HEK293 (cell line): ENCODE results near the gene ARPC1A.
"Not testable (repeated sequence)": the region's sequence is repeated elsewhere in the genome, so short reads cannot be mapped to it uniquely, and the experiment has no call there.

Experiments
- CTCF ChIA-PET: fragments of 350-600 bp; formaldehyde crosslinking; extraction: SDS; loops from one replicate; lab custom pipeline; 2021; ENCODE audit warnings: antibody characterized with exemption; lab: Yijun Ruan, JAX
- POLR2A ChIA-PET: fragments of 300-600 bp; formaldehyde crosslinking; extraction: SDS; loops from one replicate; lab custom pipeline; 2020; ENCODE audit warnings: antibody characterized with exemption, inconsistent platforms; lab: Yijun Ruan, JAX
- H3K27ac ChIP-seq: fragments of 200-500 bp; sonication (Bioruptor generic); 2 replicates; pipeline ENCODE4 v1.5.1; 2014; ENCODE audit warnings: low read depth, low read length, control low read depth, inconsistent platforms; ENCODE audit errors: extremely low read depth
- H3K36me3 ChIP-seq, 2 experiments: fragments of 200-500 bp in 1 of 2; sonication (Bioruptor generic) in 1 of 2; 1 replicate in 1 of 2; 2 replicates in 1 of 2; pipeline ENCODE4 v1.5.1; 2014 to 2017; ENCODE audit warnings: inconsistent platforms in 2 of 2, low read length in 2 of 2; ENCODE audit not compliant: control insufficient read depth in 2 of 2, insufficient read depth in 1 of 2
- H3K4me1 ChIP-seq: fragments of 200-500 bp; sonication (Bioruptor generic); 2 replicates; pipeline ENCODE4 v1.5.1; 2014; ENCODE audit warnings: mild to moderate bottlenecking, low read length, inconsistent platforms; ENCODE audit not compliant: control insufficient read depth, insufficient read depth
- H3K4me3 ChIP-seq: 2 replicates; pipeline ENCODE4 v1.5.1; 2011; ENCODE audit warnings: low read depth, mild to moderate bottlenecking, control low read depth, low read length, moderate library complexity
- H3K9me3 ChIP-seq: fragments of 200-500 bp; sonication (Bioruptor generic); 2 replicates; pipeline ENCODE4 v1.5.1; 2014; ENCODE audit warnings: low read depth, low read length, inconsistent platforms; ENCODE audit not compliant: control insufficient read depth, insufficient read depth
- GLI4 ChIP-seq: fragments of 450-650 bp; formaldehyde crosslinking; IDR thresholded peaks from 2 replicates; pipeline ENCODE4 v1.5.1; 2016; ENCODE audit warnings: missing biosample characterization, missing genetic modification characterization
- KLF8 ChIP-seq: fragments of 450-650 bp; formaldehyde crosslinking; IDR thresholded peaks from 2 replicates; pipeline ENCODE4 v1.5.1; 2016; ENCODE audit warnings: missing biosample characterization, missing genetic modification characterization
- ZBTB8A ChIP-seq: fragments of 450-650 bp; formaldehyde crosslinking; IDR thresholded peaks from 2 replicates; pipeline ENCODE4 v1.5.1; 2016; ENCODE audit warnings: missing biosample characterization, missing genetic modification characterization
- ZNF121 ChIP-seq: fragments of 450-650 bp; formaldehyde crosslinking; IDR thresholded peaks from 2 replicates; pipeline ENCODE4 v1.5.1; 2016; ENCODE audit warnings: missing biosample characterization, missing genetic modification characterization
- ZNF133 ChIP-seq: fragments of 450-650 bp; formaldehyde crosslinking; IDR thresholded peaks from 2 replicates; pipeline ENCODE4 v1.5.1; 2016; ENCODE audit warnings: missing biosample characterization, missing genetic modification characterization
- ZNF155 ChIP-seq: fragments of 450-650 bp; formaldehyde crosslinking; IDR thresholded peaks from 2 replicates; pipeline ENCODE4 v1.5.1; 2016; ENCODE audit warnings: missing biosample characterization, missing genetic modification characterization
- ZNF426 ChIP-seq: fragments of 450-650 bp; formaldehyde crosslinking; IDR thresholded peaks from 2 replicates; pipeline ENCODE4 v1.5.1; 2017; ENCODE audit warnings: missing biosample characterization, missing genetic modification characterization, mild to moderate bottlenecking, inconsistent platforms, moderate library complexity
- ZNF544 ChIP-seq: fragments of 450-650 bp; formaldehyde crosslinking; IDR thresholded peaks from 2 replicates; pipeline ENCODE4 v1.5.0; 2017; ENCODE audit warnings: missing biosample characterization, missing genetic modification characterization
- ZNF707 ChIP-seq: fragments of 450-650 bp; formaldehyde crosslinking; IDR thresholded peaks from 2 replicates; pipeline ENCODE4 v1.5.1; 2016; ENCODE audit warnings: missing biosample characterization, missing genetic modification characterization
- ZNF776 ChIP-seq: fragments of 450-650 bp; formaldehyde crosslinking; IDR thresholded peaks from 2 replicates; pipeline ENCODE4 v1.5.0; 2017; ENCODE audit warnings: missing biosample characterization, missing genetic modification characterization, borderline replicate concordance
- TF ChIP-seq, protein P1 (sequence below): sonication (generic); formaldehyde crosslinking; IDR thresholded peaks from 2 replicates; pipeline ENCODE4 v1.8.1; 2022; ENCODE audit warnings: mild to moderate bottlenecking, moderate library complexity, missing genetic modification reagents
- TF ChIP-seq, protein P2 (sequence below): fragments of 450-650 bp; formaldehyde crosslinking; IDR thresholded peaks from 2 replicates; pipeline ENCODE4 v1.5.1; 2017; ENCODE audit warnings: missing biosample characterization, missing genetic modification characterization
- TF ChIP-seq, protein P3 (sequence below): fragments of 450-650 bp; formaldehyde crosslinking; IDR thresholded peaks from 2 replicates; pipeline ENCODE4 v1.5.1; 2016; ENCODE audit warnings: missing biosample characterization, missing genetic modification characterization

Gene ARPC1A

DNA sequence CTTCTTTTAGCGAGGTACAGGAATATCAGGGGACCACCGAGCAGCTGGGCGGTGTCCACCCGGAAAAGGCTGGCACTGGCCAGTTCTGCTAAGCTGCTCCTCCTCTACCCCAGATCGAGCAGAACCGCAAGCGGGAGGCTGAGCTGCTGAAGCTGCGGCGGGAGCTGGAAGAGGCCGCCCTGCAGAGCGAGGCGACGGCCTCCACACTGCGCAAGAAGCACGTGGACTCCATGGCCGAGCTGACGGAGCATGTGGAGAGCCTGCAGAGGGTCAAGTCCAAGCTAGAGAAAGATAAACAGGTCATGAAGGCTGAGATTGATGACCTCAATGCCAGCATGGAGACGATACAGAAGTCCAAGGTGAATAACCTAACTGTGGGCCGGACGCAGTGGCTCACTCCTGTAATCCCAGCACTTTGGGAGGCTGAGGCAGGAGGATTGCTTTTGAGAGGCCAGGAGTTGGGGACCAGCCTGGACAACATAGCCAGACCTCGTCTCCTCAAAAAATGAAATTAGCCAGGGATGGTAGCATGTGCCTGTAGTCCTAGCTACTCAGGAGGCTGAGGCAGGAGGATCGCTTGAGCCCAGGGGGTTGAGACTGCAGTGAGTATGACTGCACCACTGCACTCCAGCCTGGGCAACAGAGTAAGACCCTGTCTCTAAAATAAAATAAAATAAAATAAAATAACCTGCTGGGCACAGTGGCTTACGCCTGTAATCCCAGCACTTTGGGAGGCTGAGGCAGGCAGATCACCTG, 37.7 kb upstream of the ARPC1A start:
- ChIA-PET POLR2A (no interaction called here), CTCF (no interaction called here)
- Histone ChIP-seq H3K4me3 (no peak overlapping the region), H3K4me1 (no peaks in the 10 kb centered on the region)
- TF ChIP-seq ZNF707 (tag by site-specific recombination) (no peak), ZNF121 (tag by site-specific recombination) (peak; percentile 56; the same call in 1 of the 2 replicates)
- TF ChIP-seq, all 188 proteins: peak for 1
- Histone ChIP-seq H3K36me3 (no peaks in the 10 kb centered on the region), H3K27ac (no peak overlapping the region), H3K9me3 (no peaks in the 10 kb centered on the region)

DNA sequence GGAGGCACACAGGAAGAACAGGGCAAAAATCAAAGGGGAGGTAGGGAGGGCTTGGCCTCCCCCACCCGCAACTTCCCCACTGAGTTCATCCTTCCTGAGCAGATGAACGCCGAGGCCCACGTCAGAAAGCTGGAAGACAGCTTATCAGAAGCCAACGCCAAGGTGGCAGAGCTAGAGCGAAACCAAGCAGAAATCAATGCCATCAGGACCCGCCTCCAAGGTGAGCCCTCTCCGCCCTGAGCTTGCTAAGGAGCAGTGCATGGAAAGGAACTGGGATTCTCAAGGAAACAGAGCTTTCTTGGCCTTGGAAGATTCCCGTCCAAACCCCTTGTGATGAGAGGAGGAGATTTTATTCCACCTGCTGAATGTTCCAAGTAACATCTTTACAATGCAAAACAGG, 36.5 kb upstream of the ARPC1A start:
- POLR2A ChIA-PET: no interaction called here
- Histone ChIP-seq H3K4me3 (no peak overlapping the region), H3K9me3 (no peaks in the 10 kb centered on the region), H3K4me1 (no peaks in the 10 kb centered on the region), H3K36me3 (no peaks in the 10 kb centered on the region), H3K27ac (no peak overlapping the region)
- no peak for TF ChIP-seq ZNF155 (tag by site-specific recombination)
- TF ChIP-seq, protein P1, sequence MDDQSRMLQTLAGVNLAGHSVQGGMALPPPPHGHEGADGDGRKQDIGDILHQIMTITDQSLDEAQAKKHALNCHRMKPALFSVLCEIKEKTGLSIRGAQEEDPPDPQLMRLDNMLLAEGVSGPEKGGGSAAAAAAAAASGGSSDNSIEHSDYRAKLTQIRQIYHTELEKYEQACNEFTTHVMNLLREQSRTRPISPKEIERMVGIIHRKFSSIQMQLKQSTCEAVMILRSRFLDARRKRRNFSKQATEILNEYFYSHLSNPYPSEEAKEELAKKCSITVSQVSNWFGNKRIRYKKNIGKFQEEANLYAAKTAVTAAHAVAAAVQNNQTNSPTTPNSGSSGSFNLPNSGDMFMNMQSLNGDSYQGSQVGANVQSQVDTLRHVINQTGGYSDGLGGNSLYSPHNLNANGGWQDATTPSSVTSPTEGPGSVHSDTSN (CRISPR knock-in tag): no peak
- TF ChIP-seq ZBTB8A: no peak
- no peak for TF ChIP-seq ZNF544 (tag by site-specific recombination)
- no peak for TF ChIP-seq GLI4 (tag by site-specific recombination)
- TF ChIP-seq ZNF776 (tag by site-specific recombination): no peak
- TF ChIP-seq KLF8 (tag by site-specific recombination): no peak
- TF ChIP-seq ZNF133 (tag by site-specific recombination): no peak
- TF ChIP-seq, protein P2, sequence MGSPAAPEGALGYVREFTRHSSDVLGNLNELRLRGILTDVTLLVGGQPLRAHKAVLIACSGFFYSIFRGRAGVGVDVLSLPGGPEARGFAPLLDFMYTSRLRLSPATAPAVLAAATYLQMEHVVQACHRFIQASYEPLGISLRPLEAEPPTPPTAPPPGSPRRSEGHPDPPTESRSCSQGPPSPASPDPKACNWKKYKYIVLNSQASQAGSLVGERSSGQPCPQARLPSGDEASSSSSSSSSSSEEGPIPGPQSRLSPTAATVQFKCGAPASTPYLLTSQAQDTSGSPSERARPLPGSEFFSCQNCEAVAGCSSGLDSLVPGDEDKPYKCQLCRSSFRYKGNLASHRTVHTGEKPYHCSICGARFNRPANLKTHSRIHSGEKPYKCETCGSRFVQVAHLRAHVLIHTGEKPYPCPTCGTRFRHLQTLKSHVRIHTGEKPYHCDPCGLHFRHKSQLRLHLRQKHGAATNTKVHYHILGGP: no peak
- no peak for TF ChIP-seq ZNF426 (tag by site-specific recombination)
- TF ChIP-seq, protein P3, sequence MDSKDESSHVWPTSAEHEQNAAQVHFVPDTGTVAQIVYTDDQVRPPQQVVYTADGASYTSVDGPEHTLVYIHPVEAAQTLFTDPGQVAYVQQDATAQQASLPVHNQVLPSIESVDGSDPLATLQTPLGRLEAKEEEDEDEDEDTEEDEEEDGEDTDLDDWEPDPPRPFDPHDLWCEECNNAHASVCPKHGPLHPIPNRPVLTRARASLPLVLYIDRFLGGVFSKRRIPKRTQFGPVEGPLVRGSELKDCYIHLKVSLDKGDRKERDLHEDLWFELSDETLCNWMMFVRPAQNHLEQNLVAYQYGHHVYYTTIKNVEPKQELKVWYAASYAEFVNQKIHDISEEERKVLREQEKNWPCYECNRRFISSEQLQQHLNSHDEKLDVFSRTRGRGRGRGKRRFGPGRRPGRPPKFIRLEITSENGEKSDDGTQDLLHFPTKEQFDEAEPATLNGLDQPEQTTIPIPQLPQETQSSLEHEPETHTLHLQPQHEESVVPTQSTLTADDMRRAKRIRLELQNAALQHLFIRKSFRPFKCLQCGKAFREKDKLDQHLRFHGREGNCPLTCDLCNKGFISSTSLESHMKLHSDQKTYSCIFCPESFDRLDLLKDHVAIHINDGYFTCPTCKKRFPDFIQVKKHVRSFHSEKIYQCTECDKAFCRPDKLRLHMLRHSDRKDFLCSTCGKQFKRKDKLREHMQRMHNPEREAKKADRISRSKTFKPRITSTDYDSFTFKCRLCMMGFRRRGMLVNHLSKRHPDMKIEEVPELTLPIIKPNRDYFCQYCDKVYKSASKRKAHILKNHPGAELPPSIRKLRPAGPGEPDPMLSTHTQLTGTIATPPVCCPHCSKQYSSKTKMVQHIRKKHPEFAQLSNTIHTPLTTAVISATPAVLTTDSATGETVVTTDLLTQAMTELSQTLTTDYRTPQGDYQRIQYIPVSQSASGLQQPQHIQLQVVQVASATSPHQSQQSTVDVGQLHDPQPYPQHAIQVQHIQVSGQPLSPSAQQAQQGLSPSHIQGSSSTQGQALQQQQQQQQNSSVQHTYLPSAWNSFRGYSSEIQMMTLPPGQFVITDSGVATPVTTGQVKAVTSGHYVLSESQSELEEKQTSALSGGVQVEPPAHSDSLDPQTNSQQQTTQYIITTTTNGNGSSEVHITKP (tag by site-specific recombination): no peak
- CTCF ChIA-PET: interaction anchor here (0.6 kb wide), 2 partner anchors 10 to 94 kb away, joined by 4 to 6 read pairs; no protein-coding TSS in a partner anchor

DNA sequence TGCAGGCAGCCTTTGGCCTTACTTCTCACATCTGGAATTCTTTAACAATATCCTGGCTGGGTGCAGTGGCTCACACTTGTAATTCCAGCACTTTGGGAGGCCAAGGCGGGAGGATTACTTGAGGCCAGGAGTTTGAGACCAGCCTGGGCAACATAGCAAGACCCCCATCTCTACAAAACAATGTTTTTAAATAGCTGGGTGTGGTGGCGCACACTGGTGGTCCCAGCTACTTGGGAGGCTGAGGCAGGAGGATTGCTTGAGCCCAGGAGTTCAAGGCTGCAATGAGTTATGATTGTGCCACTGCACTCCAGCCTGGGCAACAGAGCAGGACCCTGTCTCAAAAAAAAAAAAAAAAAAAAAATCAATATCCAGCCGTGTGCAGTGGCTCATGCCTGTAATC, 35.5 kb upstream of the ARPC1A start:
- H3K4me3 ChIP-seq, H3K27ac ChIP-seq, H3K36me3 ChIP-seq, CTCF ChIA-PET, POLR2A ChIA-PET, H3K9me3 ChIP-seq, H3K4me1 ChIP-seq: not testable (repeated sequence)
- peak; percentile 56; the same call in 1 of the 2 replicates for TF ChIP-seq ZNF121 (tag by site-specific recombination)
